ENCODE results near the gene UBR4. TPM values are rescaled to one million over a fixed set of nuclear protein-coding genes. Genes with fewer than 3 reads are reported as not detected.

UBR4 gene
- total RNA-seq, 2 experiments from 2014 or later = 121 to 126 TPM

DNA sequence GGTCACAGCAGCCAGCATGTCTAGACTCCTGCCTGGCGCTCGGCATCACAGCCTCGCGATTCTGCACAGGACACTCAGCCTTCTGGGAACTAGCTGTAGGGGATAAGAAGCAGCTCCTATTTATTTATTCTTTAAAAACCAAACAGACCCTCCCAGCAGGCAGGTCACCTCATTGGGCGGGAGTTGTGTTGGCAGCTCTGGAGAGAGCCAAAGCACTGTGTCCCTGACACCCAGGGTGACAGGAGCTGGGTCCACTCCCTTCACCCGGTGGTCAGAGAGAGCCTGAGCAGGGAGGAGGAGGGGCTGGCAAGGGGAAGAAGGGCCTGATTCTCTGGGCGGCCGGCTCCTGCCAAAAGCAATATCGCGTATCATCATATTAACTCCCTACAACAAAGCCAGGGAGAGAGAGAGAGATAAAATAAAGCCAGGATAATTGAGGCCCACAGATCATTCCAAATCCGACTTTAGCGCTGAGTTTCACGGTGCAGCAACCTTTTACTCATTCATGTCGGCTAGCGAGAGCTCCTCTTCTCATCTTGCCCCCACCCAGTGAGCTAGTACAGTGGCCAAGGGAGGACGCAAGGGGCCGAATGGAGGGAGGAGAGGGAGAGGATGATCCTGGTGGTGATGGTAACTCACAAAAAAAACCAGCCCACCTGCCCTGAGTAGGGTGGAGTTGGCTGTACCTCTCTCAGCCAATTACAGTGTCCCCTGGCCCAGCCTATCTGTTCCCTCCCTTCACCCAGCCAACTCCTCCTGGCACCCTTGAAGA is 173.8 kb downstream of the UBR4 start:
- no peaks in the 10 kb centered on the region for H3K4me1 ChIP-seq (ENCODE audit: insufficient read depth, low read length, poor library complexity, severe bottlenecking)
- CTCF ChIA-PET (ENCODE audit: unreplicated experiment) = no interaction called here
- POLR2A ChIA-PET = no interaction called here
- DNase-seq (ENCODE audit: low spot score) = no peak
- no peak overlapping the region for H3K27ac ChIP-seq (ENCODE audit: low read depth, low read length, poor library complexity, severe bottlenecking)
- no peak for TF ChIP-seq EZH2phosphoT487 (IDR thresholded peaks at IDR 0.05; ENCODE audit: borderline replicate concordance, low read depth, low read length)
- TF ChIP-seq, protein P1, sequence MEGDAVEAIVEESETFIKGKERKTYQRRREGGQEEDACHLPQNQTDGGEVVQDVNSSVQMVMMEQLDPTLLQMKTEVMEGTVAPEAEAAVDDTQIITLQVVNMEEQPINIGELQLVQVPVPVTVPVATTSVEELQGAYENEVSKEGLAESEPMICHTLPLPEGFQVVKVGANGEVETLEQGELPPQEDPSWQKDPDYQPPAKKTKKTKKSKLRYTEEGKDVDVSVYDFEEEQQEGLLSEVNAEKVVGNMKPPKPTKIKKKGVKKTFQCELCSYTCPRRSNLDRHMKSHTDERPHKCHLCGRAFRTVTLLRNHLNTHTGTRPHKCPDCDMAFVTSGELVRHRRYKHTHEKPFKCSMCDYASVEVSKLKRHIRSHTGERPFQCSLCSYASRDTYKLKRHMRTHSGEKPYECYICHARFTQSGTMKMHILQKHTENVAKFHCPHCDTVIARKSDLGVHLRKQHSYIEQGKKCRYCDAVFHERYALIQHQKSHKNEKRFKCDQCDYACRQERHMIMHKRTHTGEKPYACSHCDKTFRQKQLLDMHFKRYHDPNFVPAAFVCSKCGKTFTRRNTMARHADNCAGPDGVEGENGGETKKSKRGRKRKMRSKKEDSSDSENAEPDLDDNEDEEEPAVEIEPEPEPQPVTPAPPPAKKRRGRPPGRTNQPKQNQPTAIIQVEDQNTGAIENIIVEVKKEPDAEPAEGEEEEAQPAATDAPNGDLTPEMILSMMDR (conservative IDR thresholded peaks at IDR 0.05; ENCODE audit: low read length) = no peak
- BruUV-seq (replicated peaks) = no TSS peak
- H3K4me2 ChIP-seq (ENCODE audit: low read length) = no peak overlapping the region
- no peaks in the 10 kb centered on the region for H3K9me3 ChIP-seq (ENCODE audit: low read length)
- H4K20me1 ChIP-seq (ENCODE audit: insufficient read depth, low read length) = no peaks in the 10 kb centered on the region
- no peak overlapping the region for H3K4me3 ChIP-seq (ENCODE audit: low read depth, low read length, poor library complexity, severe bottlenecking)
- intact Hi-C loops (cut with micrococcal nuclease; ENCODE audit: unreplicated experiment) = no loop called here
- no peaks in the 10 kb centered on the region for H3K79me2 ChIP-seq (ENCODE audit: insufficient read depth, low read depth, low read length)
- no peak overlapping the region for H2AFZ ChIP-seq (ENCODE audit: low read length)
- no peaks in the 10 kb centered on the region for H3K9me2 ChIP-seq (ENCODE audit: insufficient read depth, low read length)
- no peaks in the 10 kb centered on the region for H3K36me3 ChIP-seq (ENCODE audit: insufficient read depth, low read length)

DNA sequence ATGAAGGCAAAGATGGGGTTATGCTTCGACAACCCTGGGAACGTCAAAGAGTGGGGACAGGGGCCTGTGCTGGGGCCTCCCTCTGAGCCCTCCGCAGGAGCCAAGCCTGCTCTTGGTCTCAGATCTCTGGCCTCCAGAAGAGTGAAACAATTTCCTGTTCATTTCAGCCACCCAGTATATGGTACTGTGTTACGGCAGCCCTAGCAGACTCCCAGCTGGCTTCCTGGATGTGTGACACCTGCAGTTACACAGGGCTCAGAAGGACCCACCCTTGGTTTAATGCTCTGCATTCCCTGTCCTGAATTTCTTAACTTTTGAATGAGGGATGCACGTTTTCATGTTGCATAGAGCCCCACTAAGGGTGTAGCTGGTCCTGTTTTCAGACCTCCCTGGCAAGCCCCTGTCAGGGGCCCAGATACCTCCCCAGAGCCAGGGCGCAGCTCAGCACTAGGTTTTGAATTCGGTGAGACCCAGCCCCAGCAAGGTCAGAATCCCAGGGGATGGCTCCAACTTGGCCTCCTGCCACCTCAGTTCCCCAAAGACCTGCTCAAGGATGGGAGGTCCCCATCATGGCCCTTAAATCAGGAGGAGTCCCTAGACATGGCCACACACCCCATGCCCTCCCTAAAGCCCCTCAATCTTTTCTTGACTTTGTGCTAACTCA is 174.6 kb downstream of the UBR4 start:
- POLR2A ChIA-PET = no interaction called here
- H4K20me1 ChIP-seq (ENCODE audit: insufficient read depth, low read length) = no peaks in the 10 kb centered on the region
- no TSS peak for BruUV-seq (replicated peaks)
- no peak overlapping the region for H3K27ac ChIP-seq (ENCODE audit: low read depth, low read length, poor library complexity, severe bottlenecking)
- no peak overlapping the region for H3K4me2 ChIP-seq (ENCODE audit: low read length)
- H3K9me3 ChIP-seq (ENCODE audit: low read length) = no peaks in the 10 kb centered on the region
- H3K9me2 ChIP-seq (ENCODE audit: insufficient read depth, low read length) = no peaks in the 10 kb centered on the region
- peak; percentile 11 for DNase-seq (ENCODE audit: low spot score)
- H3K4me1 ChIP-seq (ENCODE audit: insufficient read depth, low read length, poor library complexity, severe bottlenecking) = no peaks in the 10 kb centered on the region
- H2AFZ ChIP-seq (ENCODE audit: low read length) = no peak overlapping the region
- intact Hi-C loops (cut with micrococcal nuclease; ENCODE audit: unreplicated experiment) = no loop called here
- no peak for TF ChIP-seq EZH2phosphoT487 (IDR thresholded peaks at IDR 0.05; ENCODE audit: borderline replicate concordance, low read depth, low read length)
- TF ChIP-seq, protein P1 (conservative IDR thresholded peaks at IDR 0.05; ENCODE audit: low read length) = no peak
- H3K79me2 ChIP-seq (ENCODE audit: insufficient read depth, low read depth, low read length) = no peaks in the 10 kb centered on the region
- H3K4me3 ChIP-seq (ENCODE audit: low read depth, low read length, poor library complexity, severe bottlenecking) = no peak overlapping the region
- no peaks in the 10 kb centered on the region for H3K36me3 ChIP-seq (ENCODE audit: insufficient read depth, low read length)
- CTCF ChIA-PET (ENCODE audit: unreplicated experiment) = no interaction called here

DNA sequence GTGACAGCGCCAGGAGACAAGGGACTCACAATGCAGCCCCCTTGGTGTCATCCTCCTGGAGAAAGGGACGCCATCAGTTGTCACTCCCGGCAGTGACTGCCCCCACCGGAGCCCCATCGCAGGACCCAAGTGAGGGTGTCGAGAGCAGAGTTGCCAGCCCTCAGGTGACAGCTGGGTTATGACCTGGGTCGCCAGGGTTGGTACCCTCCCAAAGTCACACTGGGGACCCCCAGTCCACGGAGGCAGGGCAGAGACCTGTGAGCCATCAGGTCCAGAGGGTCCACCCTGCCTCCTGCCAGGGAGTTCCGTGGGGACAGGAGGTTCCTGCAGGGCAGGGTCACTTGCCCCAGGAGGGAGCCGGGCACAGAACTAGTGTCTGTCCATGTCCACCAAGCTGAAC is 175.3 kb downstream of the UBR4 start:
- Histone ChIP-seq H3K79me2 (ENCODE audit: insufficient read depth, low read depth, low read length) (no peaks in the 10 kb centered on the region), H3K9me3 (ENCODE audit: low read length) (no peaks in the 10 kb centered on the region), H3K4me3 (ENCODE audit: low read depth, low read length, poor library complexity, severe bottlenecking) (no peak overlapping the region), H2AFZ (ENCODE audit: low read length) (no peak overlapping the region), H3K4me1 (ENCODE audit: insufficient read depth, low read length, poor library complexity, severe bottlenecking) (no peaks in the 10 kb centered on the region), H3K36me3 (ENCODE audit: insufficient read depth, low read length) (no peaks in the 10 kb centered on the region), H4K20me1 (ENCODE audit: insufficient read depth, low read length) (no peaks in the 10 kb centered on the region), H3K27ac (ENCODE audit: low read depth, low read length, poor library complexity, severe bottlenecking) (no peak overlapping the region), H3K9me2 (ENCODE audit: insufficient read depth, low read length) (no peaks in the 10 kb centered on the region), H3K4me2 (ENCODE audit: low read length) (no peak overlapping the region)
- TF ChIP-seq, protein P1 (conservative IDR thresholded peaks at IDR 0.05; ENCODE audit: low read length) = no peak
- TF ChIP-seq EZH2phosphoT487 (IDR thresholded peaks at IDR 0.05; ENCODE audit: borderline replicate concordance, low read depth, low read length) = no peak
- BruUV-seq (replicated peaks) = no TSS peak
- DNase-seq (ENCODE audit: low spot score) = no peak
- CTCF ChIA-PET (ENCODE audit: unreplicated experiment) = no interaction called here
- intact Hi-C loops (cut with micrococcal nuclease; ENCODE audit: unreplicated experiment) = no loop called here
- POLR2A ChIA-PET = no interaction called here

Measured in OCI-LY7 (cell line).